Islet precursor cell (in vitro differentiated cells): ENCODE results near the gene GHRH.

Experiments used
- DNase-seq: peaks from one replicate; pipeline ENCODE4 v3.0.0-alpha.2; 2018

Gene GHRH

DNA sequence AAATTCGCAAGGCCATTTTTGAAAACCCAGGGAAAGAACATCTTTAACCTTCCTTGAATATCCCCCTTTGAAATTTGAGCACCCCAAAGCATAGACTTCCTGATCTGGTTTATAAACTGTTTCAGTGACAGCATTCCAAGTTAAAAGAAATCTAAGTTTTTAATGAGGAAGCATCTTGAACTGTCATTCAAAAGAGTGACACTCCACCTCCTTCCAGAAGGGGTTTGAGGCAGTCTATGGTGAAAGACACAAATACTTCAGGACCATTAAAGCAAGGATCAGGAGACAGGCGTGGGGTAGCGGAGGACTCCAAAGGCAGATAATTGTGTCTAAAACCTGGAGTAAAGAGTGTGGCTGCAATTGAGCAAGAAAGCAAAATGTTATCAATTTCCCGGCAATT lies 691 bp downstream of the GHRH start:
- DNase-seq = no peak

DNA sequence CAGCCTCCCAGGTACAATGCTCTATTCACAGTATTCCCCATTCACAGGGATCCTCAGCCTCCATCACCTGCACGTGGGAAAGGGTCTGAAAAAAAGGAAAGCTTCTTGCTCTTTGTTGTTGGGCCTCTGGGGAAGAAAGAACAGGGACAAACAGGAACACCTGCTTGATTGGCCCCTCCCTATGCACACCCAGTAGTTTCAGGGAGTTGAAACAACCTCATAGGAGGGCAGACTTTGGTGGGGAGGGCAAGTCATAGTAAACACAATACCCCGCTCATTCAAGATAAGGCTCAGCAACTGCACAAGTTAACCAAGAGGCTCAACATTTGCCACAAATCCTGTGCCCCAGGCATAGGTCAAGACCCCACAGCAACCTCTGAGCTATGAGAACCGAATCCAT lies 1.7 kb downstream of the GHRH start:
- DNase-seq = no peak

GRCh38 chr20:37259031-37259430 lies 2.6 kb downstream of the GHRH start:
- peak; percentile 70 for DNase-seq

- DNase-seq = peak; percentile 80
These were observed 3.6 kb downstream of the GHRH start for GRCh38 chr20:37257988-37258387.

GRCh38 chr20:37257530-37257929 lies 4.1 kb downstream of the GHRH start:
- no peak for DNase-seq

- DNase-seq = no peak
These were observed 5.3 kb downstream of the GHRH start for GRCh38 chr20:37256286-37256685.

DNA sequence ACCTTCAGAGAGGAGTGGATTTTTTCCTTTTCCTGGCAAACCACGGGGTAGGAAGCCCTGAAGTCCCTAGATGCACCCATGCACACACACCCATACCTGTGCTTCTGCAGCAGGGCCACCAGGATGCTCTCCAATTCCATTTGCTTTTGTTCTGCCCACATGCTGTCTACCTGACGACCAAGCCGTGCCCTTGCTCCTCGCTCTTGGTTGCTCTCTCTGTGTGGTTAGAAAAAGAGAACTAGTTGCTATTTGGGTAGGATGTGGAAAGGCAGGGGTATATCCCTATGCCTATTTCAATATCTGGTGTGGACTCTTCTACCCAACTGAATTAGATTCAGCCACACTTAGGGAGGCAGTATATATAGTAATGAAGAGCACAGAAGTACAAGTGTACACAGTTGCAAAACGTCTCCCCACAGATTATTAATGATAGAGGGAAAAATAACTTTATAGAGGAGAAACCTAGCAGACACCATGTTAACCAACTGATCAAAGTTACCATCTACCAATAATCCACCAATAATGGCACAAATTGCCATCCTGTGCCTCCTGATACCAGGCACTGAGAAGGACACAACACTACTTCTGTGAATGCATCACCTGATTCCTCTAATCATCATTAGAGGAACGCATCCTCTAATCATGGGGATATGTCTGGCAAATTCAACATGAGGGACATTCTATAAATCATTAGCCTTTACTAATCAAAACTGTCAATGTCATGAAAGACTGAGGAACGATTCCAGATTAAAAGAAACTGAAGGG lies 7.3 kb downstream of the GHRH start:
- DNase-seq = no peak

DNA sequence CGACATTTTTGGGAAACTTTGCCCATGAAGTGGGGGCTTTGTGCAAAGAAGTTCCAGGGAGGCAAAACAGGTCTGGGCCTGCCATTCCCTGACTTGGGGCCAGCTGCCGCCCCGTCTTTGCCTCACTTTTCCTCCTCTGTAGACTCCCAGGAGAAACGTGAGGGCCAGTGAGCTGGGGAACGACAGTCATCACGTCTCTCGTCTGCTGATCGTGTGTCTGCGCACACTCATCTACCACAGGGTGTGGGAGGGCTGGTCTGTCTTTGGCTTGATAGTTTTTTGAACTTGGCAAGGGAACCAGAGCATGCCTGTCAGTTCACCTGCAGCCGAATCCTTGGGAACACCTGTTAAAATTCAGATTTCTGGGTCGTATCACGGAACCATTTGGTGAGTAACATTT lies 8.5 kb downstream of the GHRH start:
- no peak for DNase-seq

DNA sequence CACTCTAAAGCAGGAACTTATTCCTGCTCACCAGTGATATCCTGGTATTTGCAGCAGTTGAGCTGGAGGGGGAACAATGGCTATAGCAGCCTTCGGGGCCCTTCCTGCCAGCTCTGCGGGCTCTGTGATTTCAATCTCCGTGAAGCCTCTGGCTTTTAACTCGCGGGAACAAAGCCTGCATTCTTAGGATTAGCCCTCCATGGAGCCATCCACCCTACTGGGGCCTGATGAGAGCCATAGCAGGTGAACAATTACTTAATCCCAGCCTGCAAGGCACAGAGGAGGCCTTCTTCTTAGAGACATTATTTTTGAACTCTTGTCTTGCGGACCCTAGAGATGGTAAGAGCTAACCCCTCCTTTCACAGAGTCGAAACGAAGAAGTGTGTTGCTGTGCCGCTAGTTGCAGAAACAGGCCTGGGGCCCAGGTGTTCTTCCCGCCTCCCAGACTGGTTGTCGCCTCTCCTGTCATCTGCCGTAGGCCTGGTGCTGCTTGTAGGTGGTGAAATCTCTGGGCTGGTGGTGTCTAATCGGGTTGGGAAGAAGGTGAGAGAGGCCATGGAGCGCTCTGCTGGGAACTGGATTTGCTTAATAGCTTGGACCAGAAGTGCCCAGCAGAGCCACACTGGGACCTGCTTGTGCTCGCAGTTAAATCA lies 9.7 kb downstream of the GHRH start:
- peak; percentile 80 for DNase-seq

GRCh38 chr20:37249304-37249703 lies 12.3 kb downstream of the GHRH start:
- no peak for DNase-seq

GRCh38 chr20:37247547-37247946 lies 14.1 kb downstream of the GHRH start:
- DNase-seq = no peak

- DNase-seq = no peak
These were observed 14.9 kb downstream of the GHRH start for GRCh38 chr20:37246736-37247135.

DNA sequence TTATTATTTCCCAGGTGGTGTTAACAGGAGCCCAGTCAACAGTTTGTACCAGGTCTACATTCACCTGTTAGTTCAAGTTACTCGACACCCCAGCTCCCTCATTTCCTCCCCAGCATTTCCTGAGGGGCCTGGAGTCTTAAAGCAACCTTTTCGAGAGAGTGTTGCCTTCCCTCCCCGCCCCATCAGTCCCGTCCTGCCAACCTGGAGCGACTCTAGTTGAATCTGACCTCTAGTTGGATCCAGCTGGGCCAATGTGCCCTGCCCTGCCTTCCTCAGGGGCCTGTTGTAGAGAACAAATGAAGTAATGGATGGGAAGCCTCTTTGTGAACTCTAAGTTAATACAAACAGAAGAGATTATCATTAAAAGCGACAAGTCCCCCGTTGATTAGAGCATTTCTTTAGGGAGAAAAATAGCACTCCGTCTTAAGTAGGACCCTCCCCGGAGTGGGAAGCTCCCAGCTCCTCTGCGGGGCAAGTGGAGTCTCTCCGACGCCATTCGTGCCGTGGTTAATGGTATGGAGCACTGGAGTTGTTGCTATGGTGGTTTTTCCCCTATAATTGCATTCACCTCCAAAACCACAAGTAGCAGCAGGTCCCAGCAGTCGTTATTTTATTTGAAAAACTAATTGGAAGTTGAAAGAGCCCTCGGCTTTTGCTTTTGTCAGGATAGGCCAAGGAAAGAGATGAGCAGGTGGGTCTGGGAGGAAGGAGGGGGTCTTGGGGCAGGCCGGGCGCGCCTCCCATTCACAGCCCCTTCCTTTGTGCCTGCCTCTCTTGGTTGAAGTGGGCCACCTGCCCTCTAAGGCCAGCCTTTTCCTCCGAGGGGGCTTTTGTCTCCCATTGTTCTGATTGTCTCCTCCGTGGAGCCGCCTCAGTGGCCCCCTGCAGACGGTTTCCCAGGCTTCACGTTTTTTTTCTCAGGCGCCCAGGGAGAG lies 16.1 kb downstream of the GHRH start:
- no peak for DNase-seq

GRCh38 chr20:37244572-37244957 lies 17.0 kb downstream of the GHRH start:
- DNase-seq = no peak

DNA sequence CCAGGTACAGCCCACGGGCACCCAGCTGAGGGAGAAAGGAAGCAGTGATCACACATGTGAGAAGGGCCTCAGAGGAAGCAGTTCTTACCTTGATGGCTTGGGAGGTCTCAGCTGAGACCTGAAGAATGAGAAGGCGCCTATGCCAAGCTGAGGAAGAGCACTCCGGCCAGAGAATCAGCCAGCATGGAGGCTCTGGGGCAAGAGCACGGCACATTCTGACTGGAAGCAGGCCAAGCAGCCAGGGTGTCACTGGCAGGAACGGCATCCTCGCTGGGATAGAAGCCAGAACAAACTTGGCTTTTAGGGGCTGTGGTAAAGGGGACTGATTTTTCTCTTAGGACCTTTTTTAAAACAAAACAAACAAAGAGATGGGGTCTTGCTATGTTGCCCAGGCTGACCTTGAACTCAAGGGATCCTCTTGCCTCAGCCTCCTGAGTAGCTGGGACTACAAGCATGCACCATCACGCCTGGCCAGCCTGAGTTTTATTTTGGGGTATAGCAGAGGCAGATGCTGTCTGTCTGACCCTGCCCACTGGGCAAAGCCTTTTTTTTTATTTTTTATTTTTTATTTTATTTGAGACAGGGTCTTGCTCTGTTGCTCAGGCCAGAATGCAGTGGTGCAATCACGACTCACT lies 17.6 kb downstream of the GHRH start:
- DNase-seq = no peak

DNA sequence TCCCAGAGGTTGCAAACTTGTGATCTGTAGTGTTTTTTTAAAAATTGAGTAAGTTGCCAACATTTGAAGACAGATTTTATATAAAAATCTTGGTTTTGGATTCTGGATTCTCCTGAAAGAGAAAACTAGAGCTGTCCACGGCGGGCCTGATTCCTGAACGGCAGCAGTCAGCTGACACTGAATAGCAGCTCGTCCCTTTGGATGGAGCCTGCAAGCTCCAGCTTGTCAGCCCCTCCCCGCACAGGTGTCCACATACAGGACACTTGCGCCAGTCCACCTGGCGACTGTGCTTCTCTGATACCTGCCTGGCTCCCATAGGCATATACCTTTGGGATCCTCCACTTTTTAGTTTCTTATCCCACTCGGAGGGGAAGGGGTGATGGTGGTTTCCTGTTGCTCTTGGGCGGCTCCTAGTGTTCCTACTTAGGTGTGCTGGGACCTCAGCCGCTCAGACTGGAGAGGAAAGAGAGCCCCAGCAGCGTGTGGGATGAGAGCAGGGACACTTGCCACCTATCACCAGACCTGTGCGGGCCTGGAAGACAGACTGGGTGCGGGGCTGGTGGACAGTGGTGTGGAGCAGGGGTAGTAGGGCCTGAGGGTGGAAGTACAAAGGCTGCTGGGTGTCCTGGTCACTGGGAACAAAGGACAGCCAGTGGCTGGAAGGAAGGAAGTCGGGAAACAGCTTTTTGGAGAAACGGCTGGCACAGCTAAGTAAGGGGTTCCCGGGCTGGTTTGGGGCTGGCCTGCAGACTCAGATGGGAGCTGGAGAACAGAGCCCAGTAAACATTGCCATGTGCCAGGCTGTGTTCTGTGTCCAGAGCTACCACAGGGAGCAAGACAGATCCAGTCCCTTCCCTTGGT lies 18.3 kb downstream of the GHRH start:
- DNase-seq = no peak

DNA sequence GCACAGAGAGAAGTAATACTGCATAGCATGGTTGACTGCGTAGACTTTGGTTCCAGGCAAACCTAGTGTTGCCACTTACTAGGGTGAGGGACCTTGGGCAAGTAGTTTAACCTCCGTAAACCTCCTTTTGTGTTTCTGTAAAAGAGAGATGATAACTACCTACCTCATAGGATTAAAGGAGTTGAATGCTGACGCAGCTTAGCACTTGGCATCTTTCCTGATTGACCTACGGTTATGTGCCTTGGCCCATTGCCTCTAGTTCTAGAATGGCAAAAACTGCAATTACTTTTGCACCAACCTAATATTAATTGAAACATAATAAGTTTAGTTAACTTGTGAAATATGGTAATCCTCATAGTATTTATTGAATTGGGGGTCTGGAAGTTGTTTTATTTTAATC lies 19.1 kb downstream of the GHRH start:
- DNase-seq = no peak

- no peak for DNase-seq
These were observed 21.1 kb downstream of the GHRH start for GRCh38 chr20:37240337-37241067.

GRCh38 chr20:37238935-37239451 lies 22.6 kb downstream of the GHRH start:
- DNase-seq = peak; percentile 12

- DNase-seq = peak; percentile 34
These were observed 23.2 kb downstream of the GHRH start for GRCh38 chr20:37238426-37238825.

- DNase-seq = peak; percentile 31
These were observed 24.0 kb downstream of the GHRH start for GRCh38 chr20:37237656-37238055.
